Neutrophil (primary cell): ENCODE results near the gene MAPK1IP1L.
"Not testable (repeated sequence)": the region's sequence is repeated elsewhere in the genome, so short reads cannot be mapped to it uniquely, and the experiment has no call there.

Source experiments
- H3K27ac ChIP-seq: fragments of 200-600 bp; sonication (generic); 2 replicates; pipeline ENCODE4 v1.5.1; 2016; ENCODE audit warnings: mild to moderate bottlenecking, moderate library complexity
- H3K27me3 ChIP-seq: fragments of 200-600 bp; sonication (generic); 2 replicates; pipeline ENCODE4 v1.6.0; 2016; ENCODE audit warnings: mild to moderate bottlenecking
- H3K36me3 ChIP-seq: fragments of 200-600 bp; sonication (generic); 2 replicates; pipeline ENCODE4 v1.5.1; 2017
- H3K4me1 ChIP-seq, 2 experiments: fragments of 200-600 bp in 1 of 2; sonication (generic) in 1 of 2; 1 replicate in 1 of 2; 2 replicates in 1 of 2; pipeline versions ENCODE4 v1.5.1 to v1.6.1; 2013 to 2016; ENCODE audit warnings: low read depth in 1 of 2, low read length in 1 of 2, mild to moderate bottlenecking in 1 of 2, moderate library complexity in 1 of 2; ENCODE audit not compliant: control insufficient read depth in 1 of 2, insufficient read depth in 1 of 2
- H3K4me3 ChIP-seq, 2 experiments: fragments of 200-600 bp in 1 of 2; sonication (generic) in 1 of 2; 1 replicate in 1 of 2; 2 replicates in 1 of 2; pipeline ENCODE4 v1.5.1; 2013 to 2016; ENCODE audit warnings: low read depth in 1 of 2, low read length in 1 of 2, mild to moderate bottlenecking in 1 of 2, moderate library complexity in 1 of 2
- H3K9me3 ChIP-seq: fragments of 200-600 bp; sonication (generic); 2 replicates; pipeline ENCODE4 v1.5.1; 2016
- CTCF ChIP-seq: fragments of 200-600 bp; sonication (generic); IDR thresholded peaks from 2 replicates; pipeline ENCODE4 v1.5.1; 2016; ENCODE audit warnings: antibody characterized with exemption

The MAPK1IP1L gene

GRCh38 chr14:55075628-55076175, 24.3 kb downstream of the MAPK1IP1L start:
- Histone ChIP-seq H3K27me3 (peaks cover 16% of the 10 kb centered on the region), H3K4me3 (no peak overlapping the region), H3K36me3 (no peaks in the 10 kb centered on the region), H3K9me3 (no peaks in the 10 kb centered on the region), H3K4me1 (peaks cover 0 to 6% of the 10 kb centered on the region in 2 experiments), H3K27ac (no peak overlapping the region)
- no peak for TF ChIP-seq CTCF

- H3K27me3 ChIP-seq: peaks cover 4% of the 10 kb centered on the region
- no peaks in the 10 kb centered on the region for H3K36me3 ChIP-seq
- TF ChIP-seq CTCF: no peak
- H3K4me1 ChIP-seq: peaks cover 0 to 6% of the 10 kb centered on the region in 2 experiments
- no peak overlapping the region for H3K27ac ChIP-seq
- H3K9me3 ChIP-seq: no peaks in the 10 kb centered on the region
- no peak overlapping the region for H3K4me3 ChIP-seq
These were observed 26.0 kb downstream of the MAPK1IP1L start for GRCh38 chr14:55077170-55078151.

GRCh38 chr14:55079961-55080360, 28.5 kb downstream of the MAPK1IP1L start:
- not testable (repeated sequence) for H3K4me3 ChIP-seq, H3K36me3 ChIP-seq, H3K27ac ChIP-seq, H3K4me1 ChIP-seq, H3K27me3 ChIP-seq, H3K9me3 ChIP-seq

- no peak overlapping the region for H3K27ac ChIP-seq
These were observed 33.1 kb downstream of the MAPK1IP1L start for GRCh38 chr14:55084401-55085059.

GRCh38 chr14:55085060-55085660, 33.7 kb downstream of the MAPK1IP1L start:
- no peak for TF ChIP-seq CTCF
- Histone ChIP-seq H3K27me3 (no peaks in the 10 kb centered on the region), H3K36me3 (no peaks in the 10 kb centered on the region), H3K27ac (no peak overlapping the region), H3K9me3 (no peaks in the 10 kb centered on the region), H3K4me3 (no peak overlapping the region), H3K4me1 (peaks cover 0 to under 1% of the 10 kb centered on the region in 2 experiments)

More at GRCh38 chr14:55084401-55085059, 33.1 kb downstream of the MAPK1IP1L start:
- Histone ChIP-seq H3K4me1 (peaks cover 0 to 3% of the 10 kb centered on the region in 2 experiments), H3K9me3 (no peaks in the 10 kb centered on the region), H3K4me3 (no peak overlapping the region), H3K36me3 (no peaks in the 10 kb centered on the region), H3K27me3 (no peaks in the 10 kb centered on the region)
- TF ChIP-seq CTCF: no peak
